K562 (cell line): Measurements from ENCODE around the gene C16orf90. TPM values are rescaled to one million over a fixed set of nuclear protein-coding genes. Genes with fewer than 3 reads are reported as not detected.
A peak's percentile ranks its signal among the peaks of the same experiment; 100 is the strongest.

Experiments used
- ATF3 ChIP-seq, 2 experiments: fragments of 450-650 bp in 1 of 2; sonication (generic) in 1 of 2; formaldehyde crosslinking in 1 of 2; IDR thresholded peaks in 1 of 2; conservative IDR thresholded peaks in 1 of 2; 2 replicates each; pipeline versions ENCODE4 v1.6.1 to v1.8.1; 2016 to 2023; ENCODE audit warnings: mild to moderate bottlenecking in 2 of 2, moderate library complexity in 2 of 2, inconsistent platforms in 1 of 2, missing genetic modification reagents in 1 of 2
- DLX4 ChIP-seq: fragments of 250-450 bp; sonication (Bioruptor Pico); IDR thresholded peaks from 2 replicates; pipeline ENCODE4 v1.6.1; 2021; ENCODE audit warnings: mild to moderate bottlenecking
- E2F5 ChIP-seq: sonication (generic); formaldehyde crosslinking; IDR thresholded peaks from 2 replicates; pipeline ENCODE4 v1.8.0; 2022; ENCODE audit warnings: mild to moderate bottlenecking, missing genetic modification reagents
- GABPB2 ChIP-seq: fragments of 250-450 bp; sonication (Bioruptor Pico); conservative IDR thresholded peaks from 2 replicates; pipeline ENCODE4 v1.5.1; 2021; ENCODE audit warnings: mild to moderate bottlenecking
- HNRNPH1 ChIP-seq: fragments of 200-400 bp; formaldehyde crosslinking; optimal IDR thresholded peaks from 2 replicates; pipeline ENCODE3; 2017; ENCODE audit warnings: low read depth, mild to moderate bottlenecking, low read length, moderate library complexity
- REST ChIP-seq, 2 experiments: fragments of 450-650 bp; formaldehyde crosslinking in 1 of 2; IDR thresholded peaks; 2 replicates each; pipeline versions ENCODE4 v1.4.0 to v1.6.1; 2014 to 2020; ENCODE audit warnings: mild to moderate bottlenecking in 2 of 2, borderline replicate concordance in 1 of 2, low read depth in 1 of 2
- TRIM24 ChIP-seq, 2 experiments: fragments of 450-650 bp; IDR thresholded peaks; 2 replicates each; pipeline ENCODE4 v1.6.1; 2016
- XRCC5 ChIP-seq: fragments of 200-400 bp; formaldehyde crosslinking; IDR thresholded peaks from 2 replicates; pipeline ENCODE4 v1.6.1; 2017; ENCODE audit warnings: low read depth, mild to moderate bottlenecking, low read length
- ZC3H8 ChIP-seq: fragments of 450-650 bp; IDR thresholded peaks from 2 replicates; pipeline ENCODE4 v1.6.1; 2017
- ZNF140 ChIP-seq: fragments of 250-450 bp; sonication (Bioruptor Pico); IDR thresholded peaks from 2 replicates; pipeline ENCODE4 v1.8.0; 2021; ENCODE audit warnings: moderate library complexity, mild to moderate bottlenecking, inconsistent platforms
- ZNF232 ChIP-seq: sonication (generic); formaldehyde crosslinking; IDR thresholded peaks from 2 replicates; pipeline ENCODE4 v1.8.0; 2022; ENCODE audit warnings: mild to moderate bottlenecking, missing genetic modification reagents
- ZNF253 ChIP-seq: fragments of 250-450 bp; sonication (Bioruptor Pico); conservative IDR thresholded peaks from 2 replicates; pipeline ENCODE4 v1.6.1; 2021; ENCODE audit warnings: mild to moderate bottlenecking
- ZNF280A ChIP-seq: fragments of 450-650 bp; IDR thresholded peaks from 2 replicates; pipeline ENCODE4 v1.6.1; 2018; ENCODE audit warnings: mild to moderate bottlenecking, low read depth; ENCODE audit not compliant: partially characterized antibody
- ZNF830 ChIP-seq: fragments of 250-450 bp; sonication (Bioruptor Pico); IDR thresholded peaks from 2 replicates; pipeline ENCODE4 v1.5.0; 2021; ENCODE audit warnings: mild to moderate bottlenecking
- polyA plus RNA-seq, 8 experiments: library from polyadenylated mRNA; depleted of rRNA in 4 of 8; stranded (reverse) in 5 of 8; unstranded in 3 of 8; fragments of >200 nt; fragmentation: Nextera tagmentation in 2 of 8; fragmentation: Illumina TruSeq in 1 of 8; extraction: Ambion mirVana in 2 of 8; extraction: Trizol in 1 of 8; gene quantifications; 2 replicates each; pipeline versions ENCODE4 v1.2.1 to v1.2.3, GENCODE V29; 2011 to 2014; ENCODE audit warnings: inconsistent platforms in 1 of 8, missing spikeins in 1 of 8
- total RNA-seq, 7 experiments: library from RNA; depleted of rRNA in 6 of 7; stranded (reverse); fragments of >200 nt in 6 of 7; fragmentation: Illumina TruSeq in 2 of 7; extraction: Trizol in 2 of 7; gene quantifications; 2 replicates each; pipeline versions ENCODE4 v1.2.1 to v1.2.3, GENCODE V29; 2011 to 2021; ENCODE audit warnings: low replicate concordance in 1 of 7

C16orf90 gene
- total and polyA plus RNA-seq, 9 of the 15 experiments (the other 6 are each of a cell fraction or from before 2014, with no cell fraction given) = not detected

- TF ChIP-seq ZNF232 (CRISPR knock-in tag) (0 out of 2 replicates have a peak, but pooled peaks have one; percentile 35), ZNF830 (0 out of 2 replicates have a peak, but pooled peaks have one; percentile 60), ATF3 (IDR thresholded peaks at IDR 0.05) (no peak), ATF3 (CRISPR knock-in tag; conservative IDR thresholded peaks at IDR 0.05) (peak; percentile 47; the same call in 1 of the 2 replicates), REST (IDR thresholded peaks at IDR 0.05; ENCODE audit: borderline replicate concordance) (peak; percentile 72), REST (CRISPR knock-in tag; IDR thresholded peaks at IDR 0.05; ENCODE audit: low read depth) (0 out of 2 replicates have a peak, but pooled peaks have one; percentile 73), GABPB2 (CRISPR knock-in tag) (no peak), HNRNPH1 (no peak), XRCC5 (no peak), ZNF280A (no peak), DLX4 (no peak), ZNF253 (CRISPR knock-in tag) (no peak), ZC3H8 (no peak), ZNF140 (CRISPR knock-in tag) (no peak), TRIM24 (IDR thresholded peaks at IDR 0.05) (no peak), E2F5 (CRISPR knock-in tag) (no peak)
Observed at GRCh38 chr16:3457434-3458252, 37.6 kb downstream of the C16orf90 start (continued).
